Effector memory CD8-positive, alpha-beta T cell (primary cell): Measurements from ENCODE around the gene TBC1D9.

Experiments
- ATAC-seq: fragments of 150-1000 bp; cut with Tn5 transposase; replicated peaks from 2 replicates; pipeline ENCODE4 v1.10.0; 2021; ENCODE audit warnings: mild to moderate bottlenecking, moderate library complexity
- DNase-seq, 3 experiments: peaks; one replicate each; pipeline ENCODE4 v3.0.0; 2021
- H3K27ac Mint-ChIP-seq, 2 donors: one replicate each; pipeline ENCODE4 v1.8.0; 2022; ENCODE audit warnings: mild to moderate bottlenecking in 2 of 2, mixed read lengths in 2 of 2, moderate library complexity in 2 of 2
- H3K27me3 Mint-ChIP-seq, 2 donors: one replicate each; pipeline ENCODE4 v1.8.0; 2022; ENCODE audit warnings: mixed read lengths in 2 of 2
- H3K36me3 Mint-ChIP-seq: one replicate; pipeline ENCODE4 v1.8.0; 2022; ENCODE audit warnings: mild to moderate bottlenecking, moderate library complexity, mixed read lengths; ENCODE audit not compliant: insufficient read depth
- H3K4me1 Mint-ChIP-seq, 2 donors: one replicate each; pipeline ENCODE4 v1.8.0; 2022; ENCODE audit warnings: low read depth in 2 of 2, mixed read lengths in 2 of 2
- H3K4me3 Mint-ChIP-seq, 2 donors: one replicate each; pipeline ENCODE4 v1.8.0; 2022; ENCODE audit warnings: mild to moderate bottlenecking in 2 of 2, mixed read lengths in 2 of 2, moderate library complexity in 2 of 2
- H3K9me3 Mint-ChIP-seq, 2 donors: one replicate each; pipeline ENCODE4 v1.8.0; 2022; ENCODE audit warnings: mixed read lengths in 2 of 2

Gene TBC1D9

DNA sequence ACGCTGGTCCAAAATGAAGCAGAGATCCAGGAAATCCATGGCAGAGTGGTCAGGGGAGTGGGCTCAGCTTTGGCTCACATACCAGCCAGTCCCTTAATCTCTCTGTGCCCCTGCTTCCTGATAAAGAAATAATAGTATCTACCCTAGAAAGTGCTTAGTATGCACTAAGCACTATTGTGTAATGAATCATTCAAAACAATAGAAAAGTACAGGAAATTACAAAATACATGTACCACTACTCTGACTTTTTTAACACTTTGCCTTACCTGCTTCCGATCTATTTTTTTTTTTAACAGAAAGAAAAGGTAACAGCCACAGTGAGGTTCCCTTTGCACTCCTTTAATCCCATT, 49.9 kb downstream of the TBC1D9 start:
- ATAC-seq (no peak), DNase-seq (no peak)
- Mint-ChIP-seq H3K27me3 (peaks cover 0 to 8% of the 10 kb centered on the region in 2 donors), H3K4me3 (no peak overlapping the region), H3K27ac (no peak overlapping the region), H3K9me3 (no peaks in the 10 kb centered on the region), H3K4me1 (no peaks in the 10 kb centered on the region), H3K36me3 (no peaks in the 10 kb centered on the region)

GRCh38 chr4:140705625-140706275, 50.4 kb downstream of the TBC1D9 start:
- Mint-ChIP-seq H3K4me1 (no peaks in the 10 kb centered on the region), H3K4me3 (no peak overlapping the region), H3K9me3 (no peaks in the 10 kb centered on the region), H3K36me3 (no peaks in the 10 kb centered on the region), H3K27me3 (peaks cover 0 to 8% of the 10 kb centered on the region in 2 donors), H3K27ac (no peak overlapping the region)
- DNase-seq = no peak
- no peak for ATAC-seq

DNA sequence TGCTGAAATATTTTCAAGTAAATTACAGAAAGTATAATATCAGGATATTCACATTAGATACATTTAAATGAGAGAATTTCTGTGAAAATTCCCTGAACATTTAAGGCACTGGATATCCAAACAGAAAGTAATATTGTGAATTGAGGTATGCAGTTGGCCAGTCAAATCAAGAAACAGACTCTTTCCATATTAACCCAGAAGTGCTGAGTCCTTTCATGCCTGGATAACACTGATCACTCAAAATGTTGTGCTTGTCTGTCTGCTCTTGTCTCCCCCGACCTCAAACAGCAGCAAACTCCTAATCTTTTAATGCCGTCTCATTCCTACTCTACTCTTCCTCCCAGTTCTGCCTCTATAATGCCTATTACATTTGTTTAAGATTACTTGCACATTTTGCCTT, 51.2 kb downstream of the TBC1D9 start:
- Mint-ChIP-seq H3K9me3 (no peaks in the 10 kb centered on the region), H3K27ac (no peak overlapping the region), H3K4me3 (no peak overlapping the region), H3K4me1 (no peaks in the 10 kb centered on the region), H3K27me3 (peaks cover 0 to 8% of the 10 kb centered on the region in 2 donors), H3K36me3 (no peaks in the 10 kb centered on the region)
- no peak for ATAC-seq
- DNase-seq = no peak

GRCh38 chr4:140704392-140704960, 51.7 kb downstream of the TBC1D9 start:
- no peaks in the 10 kb centered on the region for H3K36me3 Mint-ChIP-seq
- no peak for ATAC-seq
- H3K4me1 Mint-ChIP-seq = no peaks in the 10 kb centered on the region
- no peak overlapping the region for H3K27ac Mint-ChIP-seq
- no peak for DNase-seq
- H3K9me3 Mint-ChIP-seq = no peaks in the 10 kb centered on the region
- peaks cover 0 to 8% of the 10 kb centered on the region in 2 donors for H3K27me3 Mint-ChIP-seq
- H3K4me3 Mint-ChIP-seq = no peak overlapping the region

DNA sequence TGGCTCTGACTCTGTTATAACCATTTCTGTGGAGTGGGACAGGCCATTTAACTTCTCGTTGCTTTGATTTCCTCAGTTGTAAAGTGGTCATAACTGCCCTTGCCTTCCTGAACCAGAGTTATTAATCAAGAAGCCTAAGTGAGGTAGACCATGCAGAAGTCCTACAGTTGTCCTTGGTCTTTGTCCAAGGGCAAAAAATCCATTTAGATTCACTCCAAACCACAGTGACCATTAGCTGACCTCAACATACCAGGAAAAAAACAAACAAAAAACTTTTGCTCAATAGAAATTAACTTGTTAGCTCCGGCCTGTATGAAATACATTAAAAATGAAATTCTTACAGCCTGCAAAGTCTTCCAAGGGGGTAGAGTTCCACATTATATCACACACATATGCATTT, 52.7 kb downstream of the TBC1D9 start:
- no peak for ATAC-seq
- Mint-ChIP-seq H3K36me3 (no peaks in the 10 kb centered on the region), H3K9me3 (no peaks in the 10 kb centered on the region), H3K4me3 (no peak overlapping the region), H3K27me3 (peaks cover 0 to 10% of the 10 kb centered on the region in 2 donors), H3K4me1 (no peaks in the 10 kb centered on the region), H3K27ac (no peak overlapping the region)
- no peak for DNase-seq

DNA sequence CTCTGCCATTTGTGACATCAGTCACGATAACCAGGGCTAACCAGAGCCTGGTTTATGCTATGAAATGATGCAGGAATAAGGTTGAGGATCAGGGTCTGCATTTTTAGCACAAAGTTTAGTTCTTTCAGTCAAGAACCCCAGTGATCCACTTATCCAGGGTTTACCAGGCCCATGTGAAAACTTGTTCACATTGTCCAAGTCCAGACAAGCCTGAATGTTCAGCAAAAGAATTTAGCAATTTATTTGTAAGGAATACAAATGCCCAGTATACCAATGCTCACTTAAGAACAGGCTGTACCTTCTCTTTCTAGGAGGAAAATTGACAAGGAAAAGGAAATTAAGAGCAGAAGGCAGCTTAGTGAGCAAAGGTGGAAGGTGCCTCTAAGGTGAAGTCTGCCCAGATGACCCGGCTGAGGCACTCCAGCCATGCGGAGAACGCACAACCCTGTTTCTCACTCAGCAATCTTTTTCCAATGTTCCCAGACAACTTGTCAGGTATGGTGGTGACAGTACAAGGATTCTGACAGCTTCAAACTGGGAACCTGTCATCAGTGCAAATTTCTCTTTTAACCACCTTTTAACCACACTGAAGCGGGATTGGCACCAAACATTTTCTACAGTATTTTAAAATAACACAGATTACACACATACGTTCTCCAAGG, 54.0 kb downstream of the TBC1D9 start:
- ATAC-seq (no peak), DNase-seq (no peak)
- Mint-ChIP-seq H3K9me3 (no peaks in the 10 kb centered on the region), H3K27ac (no peak overlapping the region), H3K36me3 (no peaks in the 10 kb centered on the region), H3K27me3 (peaks cover 0 to 22% of the 10 kb centered on the region in 2 donors), H3K4me3 (no peak overlapping the region), H3K4me1 (no peaks in the 10 kb centered on the region)

DNA sequence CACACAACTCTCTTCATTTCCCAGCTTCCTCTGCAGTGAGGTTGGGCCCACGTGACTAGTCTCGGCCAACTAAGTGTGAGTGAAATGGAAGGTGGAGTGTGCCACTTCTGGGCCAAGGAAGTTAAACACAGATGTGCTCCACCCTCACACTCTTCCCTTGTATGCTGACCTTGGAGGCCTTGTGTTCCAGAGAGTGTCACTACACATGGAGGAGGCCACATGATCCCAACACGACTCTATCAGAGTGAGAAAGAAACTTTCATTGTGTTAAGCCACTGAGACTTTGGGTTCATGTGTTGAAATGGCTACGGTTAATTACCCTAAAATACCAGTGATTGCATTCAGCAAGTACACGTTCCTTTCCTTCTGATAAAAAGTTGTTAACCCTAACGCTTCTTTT, 55.1 kb downstream of the TBC1D9 start:
- ATAC-seq (no peak), DNase-seq (no peak)
- no peaks in the 10 kb centered on the region for H3K4me1 Mint-ChIP-seq
- H3K9me3 Mint-ChIP-seq = no peaks in the 10 kb centered on the region
- H3K4me3 Mint-ChIP-seq = no peak overlapping the region
- peaks cover 0 to 23% of the 10 kb centered on the region in 2 donors for H3K27me3 Mint-ChIP-seq
- H3K27ac Mint-ChIP-seq = no peak overlapping the region
- H3K36me3 Mint-ChIP-seq = no peaks in the 10 kb centered on the region

DNA sequence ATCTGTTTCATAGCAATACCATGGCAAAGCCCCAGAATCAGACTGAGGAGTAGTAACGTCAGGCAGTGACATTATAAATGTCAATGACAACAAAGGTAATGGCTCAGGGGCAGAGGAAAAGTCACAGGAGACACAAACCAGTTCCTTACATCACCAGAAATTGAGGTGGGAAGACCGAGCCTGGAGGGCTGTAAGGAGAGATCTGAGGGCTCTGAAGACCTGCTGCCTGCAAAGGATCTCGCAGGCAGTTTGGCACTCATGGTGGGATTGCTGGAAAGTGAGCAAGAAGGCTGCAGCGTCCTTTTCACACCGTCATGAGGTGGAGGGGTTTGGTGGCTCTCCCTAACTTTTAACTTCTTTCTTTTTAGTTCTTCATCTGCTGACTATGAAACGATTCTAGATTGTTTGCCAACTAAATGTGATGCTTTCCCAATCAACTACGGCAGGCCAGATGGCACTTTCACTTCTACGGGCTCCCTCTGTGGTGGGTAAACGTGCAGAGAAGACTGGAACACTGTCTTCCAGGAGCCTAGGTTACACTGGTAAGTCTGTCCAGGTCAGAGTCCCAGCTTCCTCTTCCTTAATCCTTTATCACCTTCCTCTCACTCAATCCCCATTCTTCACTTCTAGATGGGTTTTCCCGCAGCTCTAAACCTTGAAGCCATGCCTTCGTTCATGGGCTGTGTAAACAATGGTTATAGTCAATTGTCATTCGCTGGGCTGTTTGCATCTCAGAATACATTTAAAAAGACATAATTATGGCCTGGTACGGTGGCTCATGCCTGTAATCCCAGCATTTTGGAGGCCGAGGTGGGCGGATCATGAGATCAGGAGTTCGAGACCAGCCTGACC, 58.2 kb downstream of the TBC1D9 start:
- Mint-ChIP-seq H3K9me3 (no peaks in the 10 kb centered on the region), H3K27ac (no peak overlapping the region), H3K36me3 (no peaks in the 10 kb centered on the region), H3K4me3 (no peak overlapping the region), H3K4me1 (no peaks in the 10 kb centered on the region), H3K27me3 (peaks cover 7 to 21% of the 10 kb centered on the region in 2 donors)
- ATAC-seq = no peak
- no peak for DNase-seq

DNA sequence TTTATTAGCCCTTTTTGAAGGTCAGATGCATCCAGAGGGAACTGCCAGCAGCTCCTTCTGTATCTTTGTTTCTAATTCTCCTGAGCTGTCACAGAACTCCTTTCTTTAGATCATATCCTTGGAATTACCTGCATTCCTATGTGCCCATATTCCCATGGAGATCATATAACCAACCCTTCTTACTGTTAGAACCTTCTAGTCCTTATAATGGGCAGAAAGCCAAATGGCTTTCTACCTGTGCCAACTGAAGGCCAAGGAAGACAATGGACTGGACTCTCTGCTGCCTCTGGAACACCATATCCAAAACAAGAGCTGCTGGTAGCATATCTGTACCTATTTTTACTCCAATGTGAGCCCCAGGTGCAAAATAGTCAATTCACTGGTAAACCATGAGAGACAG, 60.7 kb downstream of the TBC1D9 start:
- H3K27ac Mint-ChIP-seq = no peak overlapping the region
- H3K27me3 Mint-ChIP-seq = peaks cover 10 to 24% of the 10 kb centered on the region in 2 donors
- ATAC-seq (no peak), DNase-seq (no peak)
- H3K4me1 Mint-ChIP-seq = no peaks in the 10 kb centered on the region
- H3K9me3 Mint-ChIP-seq = no peaks in the 10 kb centered on the region
- H3K36me3 Mint-ChIP-seq = no peaks in the 10 kb centered on the region
- H3K4me3 Mint-ChIP-seq = no peak overlapping the region

GRCh38 chr4:140693562-140693961, 62.6 kb downstream of the TBC1D9 start:
- H3K9me3 Mint-ChIP-seq = no peaks in the 10 kb centered on the region
- DNase-seq (no peak), ATAC-seq (no peak)
- H3K27me3 Mint-ChIP-seq = peaks cover 17 to 34% of the 10 kb centered on the region in 2 donors
- no peaks in the 10 kb centered on the region for H3K36me3 Mint-ChIP-seq
- no peak overlapping the region for H3K4me3 Mint-ChIP-seq
- H3K4me1 Mint-ChIP-seq = no peaks in the 10 kb centered on the region
- no peak overlapping the region for H3K27ac Mint-ChIP-seq

DNA sequence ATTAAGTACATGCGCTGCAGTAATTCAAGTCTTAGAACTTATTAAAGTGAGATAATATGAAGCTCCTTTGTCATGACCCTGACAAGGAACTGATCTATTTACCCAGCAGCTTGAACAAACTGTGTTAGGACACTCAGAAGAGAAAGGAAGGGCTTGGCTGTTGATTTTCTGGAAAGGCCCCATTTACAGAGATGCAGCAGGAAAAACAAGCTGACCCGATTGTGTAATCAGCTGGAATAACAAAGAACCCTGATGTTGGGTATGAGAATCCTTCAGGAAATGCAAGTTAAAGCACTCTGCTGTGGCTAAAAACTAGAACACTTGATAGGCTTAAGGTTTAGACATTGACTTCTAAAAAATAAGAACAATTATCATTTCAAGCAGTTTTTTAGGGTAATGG, 64.8 kb downstream of the TBC1D9 start:
- Mint-ChIP-seq H3K27ac (no peak overlapping the region), H3K4me1 (no peaks in the 10 kb centered on the region), H3K36me3 (no peaks in the 10 kb centered on the region), H3K9me3 (no peaks in the 10 kb centered on the region), H3K27me3 (peaks cover 17 to 20% of the 10 kb centered on the region in 2 donors), H3K4me3 (no peak overlapping the region)
- ATAC-seq (no peak), DNase-seq (no peak)

DNA sequence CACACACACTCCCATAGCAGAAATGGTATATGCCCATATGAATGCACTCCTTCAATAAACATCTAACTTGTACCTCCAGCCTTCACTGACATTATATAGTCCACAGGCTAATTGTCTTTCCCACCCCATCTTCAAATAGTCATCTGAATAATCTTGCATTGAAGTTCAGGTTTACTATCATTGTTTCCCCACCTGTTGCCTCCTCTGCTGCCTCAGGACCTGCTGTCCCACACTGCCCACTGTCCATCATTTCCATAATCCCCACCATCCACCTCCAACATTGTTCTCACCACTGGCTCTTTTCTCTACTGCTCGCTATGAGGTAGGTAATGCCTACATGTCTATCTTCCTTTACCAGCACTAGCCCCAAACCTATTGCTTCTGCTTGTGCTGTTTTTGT, 66.1 kb downstream of the TBC1D9 start:
- H3K9me3 Mint-ChIP-seq = no peaks in the 10 kb centered on the region
- no peak overlapping the region for H3K4me3 Mint-ChIP-seq
- H3K36me3 Mint-ChIP-seq = no peaks in the 10 kb centered on the region
- ATAC-seq (no peak), DNase-seq (no peak)
- H3K27ac Mint-ChIP-seq = no peak overlapping the region
- peaks cover 11 to 14% of the 10 kb centered on the region in 2 donors for H3K27me3 Mint-ChIP-seq
- no peaks in the 10 kb centered on the region for H3K4me1 Mint-ChIP-seq

DNA sequence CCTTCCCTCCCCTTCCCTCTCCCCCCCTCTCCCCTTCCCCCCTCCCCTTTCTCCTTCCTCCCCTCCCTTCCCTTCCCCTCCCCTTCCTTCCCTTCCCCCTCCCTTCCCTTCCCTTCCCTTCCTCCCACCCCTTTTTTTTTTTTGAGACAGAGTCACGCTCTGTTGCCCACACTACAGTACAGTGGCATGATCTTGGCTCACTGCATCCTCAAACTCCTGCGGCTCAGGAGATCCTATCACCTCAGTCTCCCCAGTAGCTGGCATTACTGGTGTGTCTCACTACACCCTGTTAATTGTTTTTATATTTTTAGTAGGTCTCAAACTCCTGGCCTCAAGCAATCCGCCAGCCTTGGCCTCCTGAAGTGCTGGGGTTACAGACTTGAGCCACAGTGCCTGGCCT, 66.6 kb downstream of the TBC1D9 start:
- H3K27ac Mint-ChIP-seq = no peak overlapping the region
- ATAC-seq (no peak), DNase-seq (no peak)
- no peaks in the 10 kb centered on the region for H3K4me1 Mint-ChIP-seq
- H3K27me3 Mint-ChIP-seq = peaks cover 11 to 14% of the 10 kb centered on the region in 2 donors
- H3K36me3 Mint-ChIP-seq = no peaks in the 10 kb centered on the region
- H3K4me3 Mint-ChIP-seq = no peak overlapping the region
- H3K9me3 Mint-ChIP-seq = no peaks in the 10 kb centered on the region
